ENCODE data around the gene LPGAT1.

LPGAT1 gene

GRCh38 chr1:211714154-211714553 is 116.4 kb downstream of the LPGAT1 start:
- no peak for DNase-seq (ENCODE audit: low read depth)
- no peak overlapping the region for H3K4me3 ChIP-seq (ENCODE audit: low read length)
- TF ChIP-seq CTCF (conservative IDR thresholded peaks at IDR 0.05; ENCODE audit: low read depth, low read length), result no peak

GRCh38 chr1:211713231-211713630 is 117.3 kb downstream of the LPGAT1 start:
- no peak overlapping the region for H3K4me3 ChIP-seq (ENCODE audit: low read length)
- no peak for TF ChIP-seq CTCF (conservative IDR thresholded peaks at IDR 0.05; ENCODE audit: low read depth, low read length)
- no peak for DNase-seq (ENCODE audit: low read depth)

GRCh38 chr1:211711315-211711705 is 119.3 kb downstream of the LPGAT1 start:
- no peak overlapping the region for H3K4me3 ChIP-seq (ENCODE audit: low read length)
- no peak for DNase-seq (ENCODE audit: low read depth)

GRCh38 chr1:211710566-211711314 is 119.8 kb downstream of the LPGAT1 start:
- DNase-seq (ENCODE audit: low read depth), result no peak
- H3K4me3 ChIP-seq (ENCODE audit: low read length), result no peak overlapping the region
- TF ChIP-seq CTCF (conservative IDR thresholded peaks at IDR 0.05; ENCODE audit: low read depth, low read length), result no peak

More at GRCh38 chr1:211711315-211711705, 119.3 kb downstream of the LPGAT1 start:
- TF ChIP-seq CTCF (conservative IDR thresholded peaks at IDR 0.05; ENCODE audit: low read depth, low read length), result no peak

GRCh38 chr1:211708926-211709325 is 121.6 kb downstream of the LPGAT1 start:
- no peak for DNase-seq (ENCODE audit: low read depth)
- no peak for TF ChIP-seq CTCF (conservative IDR thresholded peaks at IDR 0.05; ENCODE audit: low read depth, low read length)
- H3K4me3 ChIP-seq (ENCODE audit: low read length), result no peak overlapping the region

- no peak for DNase-seq (ENCODE audit: low read depth)
- TF ChIP-seq CTCF (conservative IDR thresholded peaks at IDR 0.05; ENCODE audit: low read depth, low read length), result no peak
- no peak overlapping the region for H3K4me3 ChIP-seq (ENCODE audit: low read length)
Observed at GRCh38 chr1:211708006-211708405, 122.6 kb downstream of the LPGAT1 start.

- no peak for DNase-seq (ENCODE audit: low read depth)
- no peak overlapping the region for H3K4me3 ChIP-seq (ENCODE audit: low read length)
- TF ChIP-seq CTCF (conservative IDR thresholded peaks at IDR 0.05; ENCODE audit: low read depth, low read length), result no peak
Observed at GRCh38 chr1:211705467-211706091, 125.0 kb downstream of the LPGAT1 start.
